Measurements from ENCODE around the gene PRPH. TPM values are rescaled to one million over a fixed set of nuclear protein-coding genes. Genes with fewer than 3 reads are reported as not detected.

PRPH gene
- total and polyA plus RNA-seq, 9 of the 15 experiments (the other 6 are each of a cell fraction or from before 2014, with no cell fraction given) = 0.27 to 1.9 (median 1.3) TPM; not detected in 1

- TF ChIP-seq RREB1 (CRISPR knock-in tag; IDR thresholded peaks at IDR 0.05) (no peak), TBP (optimal IDR thresholded peaks at IDR 0.05; ENCODE audit: low read depth, low read length) (no peak), TSHZ1 (CRISPR knock-in tag; IDR thresholded peaks at IDR 0.05) (no peak), SIN3B (IDR thresholded peaks at IDR 0.05; ENCODE audit: low read depth) (peak; percentile 54; the same call in 1 of the 2 replicates), HOMEZ (CRISPR knock-in tag; IDR thresholded peaks at IDR 0.05) (no peak), HEY1 (CRISPR knock-in tag; IDR thresholded peaks at IDR 0.05; ENCODE audit: borderline replicate concordance) (no peak), PHF8 (IDR thresholded peaks at IDR 0.05; ENCODE audit: borderline replicate concordance, low read length) (no peak; the same call in 1 of the 2 replicates), ZSCAN32 (CRISPR knock-in tag; IDR thresholded peaks at IDR 0.05) (no peak), ADNP (tag; IDR thresholded peaks at IDR 0.05) (peak; percentile 83), AFF1 (IDR thresholded peaks at IDR 0.05; ENCODE audit: low read depth in 1 of 2, partially characterized antibody in 2 of 2) (no peak)
Observed at GRCh38 chr12:49342066-49342913, 47.3 kb downstream of the PRPH start (continued).

Measured in K562 (cell line).